Keratinocyte (primary cell): ENCODE results near the gene SS18L1. TPM values are rescaled to one million over a fixed set of nuclear protein-coding genes. Genes with fewer than 3 reads are reported as not detected.

Source experiments
- DNase-seq: peaks from one replicate; pipeline ENCODE4 v3.0.0-alpha.2; 2011; ENCODE audit warnings: low read depth, missing footprints, low spot score
- FAIRE-seq: peaks from 2 replicates; lab custom pipeline; 2011; peaks lifted over from hg19 to GRCh38; lab: Jason Lieb, UNC
- H2AFZ ChIP-seq: 2 replicates; pipeline ENCODE4 v1.6.0; 2012; ENCODE audit warnings: low read length, control low read depth, inconsistent platforms; ENCODE audit not compliant: control insufficient read depth
- H3K27ac ChIP-seq: 2 replicates; pipeline ENCODE4 v1.5.1; 2011; ENCODE audit warnings: low read length; ENCODE audit not compliant: control insufficient read depth, insufficient read depth
- H3K27me3 ChIP-seq: 3 replicates; pipeline ENCODE4 v1.6.0; 2011; ENCODE audit warnings: low read length; ENCODE audit not compliant: control insufficient read depth, insufficient read depth; ENCODE audit errors: extremely low read depth
- H3K36me3 ChIP-seq, 2 experiments: 2 replicates in 1 of 2; 3 replicates in 1 of 2; pipeline ENCODE4 v1.5.1; 2011; ENCODE audit warnings: low read length in 2 of 2, mild to moderate bottlenecking in 1 of 2; ENCODE audit not compliant: control insufficient read depth in 2 of 2, insufficient read depth in 2 of 2; ENCODE audit errors: extremely low read depth in 1 of 2
- H3K4me1 ChIP-seq: 3 replicates; pipeline ENCODE4 v1.5.1; 2011; ENCODE audit warnings: low read length; ENCODE audit not compliant: control insufficient read depth, insufficient read depth; ENCODE audit errors: extremely low read depth
- H3K4me2 ChIP-seq: 3 replicates; pipeline ENCODE4 v1.6.0; 2011; ENCODE audit warnings: low read depth, low read length; ENCODE audit not compliant: control insufficient read depth, insufficient read depth; ENCODE audit errors: extremely low read depth
- H3K4me3 ChIP-seq, 3 experiments: fragments of 200-600 bp in 1 of 3; sonication (generic) in 1 of 3; 2 replicates in 2 of 3; 3 replicates in 1 of 3; pipeline ENCODE4 v1.5.1; 2011 to 2016; ENCODE audit warnings: low read length in 3 of 3, mild to moderate bottlenecking in 3 of 3, control low read depth in 2 of 3, inconsistent platforms in 1 of 3, low read depth in 1 of 3, mixed read lengths in 1 of 3, mixed run types in 1 of 3, moderate library complexity in 1 of 3; ENCODE audit not compliant: control insufficient read depth in 2 of 3, insufficient read depth in 2 of 3; ENCODE audit errors: extremely low read depth in 1 of 3
- H3K79me2 ChIP-seq: 2 replicates; pipeline ENCODE4 v1.6.0; 2012; ENCODE audit warnings: low read length; ENCODE audit not compliant: control insufficient read depth, insufficient read depth
- H3K9ac ChIP-seq: 3 replicates; pipeline ENCODE4 v1.6.0; 2011; ENCODE audit warnings: low read length; ENCODE audit not compliant: control insufficient read depth, insufficient read depth; ENCODE audit errors: extremely low read depth
- H3K9me1 ChIP-seq: 3 replicates; pipeline ENCODE4 v1.6.0; 2011; ENCODE audit warnings: low read length; ENCODE audit not compliant: control insufficient read depth, insufficient read depth; ENCODE audit errors: extremely low read depth
- H3K9me3 ChIP-seq: 2 replicates; pipeline ENCODE4 v1.5.1; 2012; ENCODE audit warnings: low read depth, low read length; ENCODE audit not compliant: control insufficient read depth
- H4K20me1 ChIP-seq: 3 replicates; pipeline ENCODE4 v1.6.0; 2011; ENCODE audit warnings: low read length; ENCODE audit not compliant: control insufficient read depth, insufficient read depth; ENCODE audit errors: extremely low read depth
- EZH2 ChIP-seq: IDR thresholded peaks from one replicate; pipeline ENCODE4 v1.6.1; 2012; ENCODE audit warnings: inconsistent platforms, mild to moderate bottlenecking, low read length, moderate library complexity
- dilution Hi-C: fragments of 300-500 bp; cut with MboI; formaldehyde crosslinking; loops from one replicate; pipeline ENCODE4 v1.7.0; 2020; ENCODE audit warnings: low sequenced_read_pairs; ENCODE audit not compliant: extremely low pct_ligation_motif_present
- polyA plus RNA-seq, 5 experiments: library from polyadenylated mRNA; depleted of rRNA in 3 of 5; stranded (reverse) in 3 of 5; stranded (forward) in 1 of 5; unstranded in 1 of 5; fragments of >200 nt; gene quantifications; 1 replicate in 1 of 5; 2 replicates in 3 of 5; 3 replicates in 1 of 5; pipeline versions ENCODE4 v1.2.1 to v1.2.3, GENCODE V29; 2011 to 2012; ENCODE audit warnings: missing spikeins in 2 of 5, low read depth in 1 of 5, low replicate concordance in 1 of 5
- TF ChIP-seq, protein P1 (sequence below), 3 experiments: IDR thresholded peaks in 1 of 3; conservative IDR thresholded peaks in 1 of 3; optimal IDR thresholded peaks in 1 of 3; 2 replicates in 2 of 3; 3 replicates in 1 of 3; pipeline versions ENCODE3 to v1.5.1; 2011; ENCODE audit warnings: low read length in 3 of 3, mild to moderate bottlenecking in 3 of 3, moderate library complexity in 2 of 3, control low read depth in 1 of 3, inconsistent platforms in 1 of 3; ENCODE audit not compliant: insufficient read depth in 2 of 3; ENCODE audit errors: extremely low read depth in 1 of 3

Gene SS18L1
- polyA plus RNA-seq, 1 donor (not counting 4 experiments of a cell fraction or from before 2014, with no cell fraction given): 9.4 TPM

DNA sequence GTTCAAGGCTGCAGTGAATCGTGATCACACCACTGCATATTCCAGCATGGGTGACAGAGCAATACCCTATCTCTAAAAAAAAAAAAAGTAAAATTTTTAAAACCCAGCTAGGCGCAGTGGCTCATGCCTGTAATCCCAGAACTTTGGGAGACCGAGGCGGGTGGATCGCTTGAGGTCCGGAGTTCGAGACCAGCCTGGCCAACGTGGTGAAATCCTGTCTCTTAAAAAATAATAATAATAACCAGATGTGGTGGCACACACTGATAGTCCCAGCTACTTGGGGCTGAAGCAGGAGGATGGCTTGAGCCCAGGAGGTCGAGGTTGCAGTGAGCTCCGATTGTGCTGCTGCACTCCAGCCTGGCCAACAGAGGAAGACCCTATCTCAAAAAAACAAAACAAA, 52.7 kb downstream of the SS18L1 start:
- dilution Hi-C loops: no loop called here
- Histone ChIP-seq H3K36me3 (peaks cover 35 to 43% of the 10 kb centered on the region in 2 experiments), H3K27ac (no peak overlapping the region), H2AFZ (no peak overlapping the region), H3K9me1 (no peaks in the 10 kb centered on the region), H4K20me1 (no peaks in the 10 kb centered on the region), H3K9me3 (no peaks in the 10 kb centered on the region), H3K4me3 (no peak overlapping the region), H3K9ac (no peak overlapping the region), H3K79me2 (peaks cover 20% of the 10 kb centered on the region), H3K4me1 (no peaks in the 10 kb centered on the region), H3K4me2 (no peak overlapping the region), H3K27me3 (no peaks in the 10 kb centered on the region)
- DNase-seq: no peak
- no peak for FAIRE-seq
- TF ChIP-seq, protein P1, sequence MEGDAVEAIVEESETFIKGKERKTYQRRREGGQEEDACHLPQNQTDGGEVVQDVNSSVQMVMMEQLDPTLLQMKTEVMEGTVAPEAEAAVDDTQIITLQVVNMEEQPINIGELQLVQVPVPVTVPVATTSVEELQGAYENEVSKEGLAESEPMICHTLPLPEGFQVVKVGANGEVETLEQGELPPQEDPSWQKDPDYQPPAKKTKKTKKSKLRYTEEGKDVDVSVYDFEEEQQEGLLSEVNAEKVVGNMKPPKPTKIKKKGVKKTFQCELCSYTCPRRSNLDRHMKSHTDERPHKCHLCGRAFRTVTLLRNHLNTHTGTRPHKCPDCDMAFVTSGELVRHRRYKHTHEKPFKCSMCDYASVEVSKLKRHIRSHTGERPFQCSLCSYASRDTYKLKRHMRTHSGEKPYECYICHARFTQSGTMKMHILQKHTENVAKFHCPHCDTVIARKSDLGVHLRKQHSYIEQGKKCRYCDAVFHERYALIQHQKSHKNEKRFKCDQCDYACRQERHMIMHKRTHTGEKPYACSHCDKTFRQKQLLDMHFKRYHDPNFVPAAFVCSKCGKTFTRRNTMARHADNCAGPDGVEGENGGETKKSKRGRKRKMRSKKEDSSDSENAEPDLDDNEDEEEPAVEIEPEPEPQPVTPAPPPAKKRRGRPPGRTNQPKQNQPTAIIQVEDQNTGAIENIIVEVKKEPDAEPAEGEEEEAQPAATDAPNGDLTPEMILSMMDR (optimal IDR thresholded peaks at IDR 0.05 in 1 of 3, IDR thresholded peaks at IDR 0.05 in 1 of 3, conservative IDR thresholded peaks at IDR 0.05 in 1 of 3; ENCODE audit: extremely low read depth in 1 of 3, insufficient read depth in 2 of 3, low read length in 3 of 3): no peak
- TF ChIP-seq EZH2: no peak

DNA sequence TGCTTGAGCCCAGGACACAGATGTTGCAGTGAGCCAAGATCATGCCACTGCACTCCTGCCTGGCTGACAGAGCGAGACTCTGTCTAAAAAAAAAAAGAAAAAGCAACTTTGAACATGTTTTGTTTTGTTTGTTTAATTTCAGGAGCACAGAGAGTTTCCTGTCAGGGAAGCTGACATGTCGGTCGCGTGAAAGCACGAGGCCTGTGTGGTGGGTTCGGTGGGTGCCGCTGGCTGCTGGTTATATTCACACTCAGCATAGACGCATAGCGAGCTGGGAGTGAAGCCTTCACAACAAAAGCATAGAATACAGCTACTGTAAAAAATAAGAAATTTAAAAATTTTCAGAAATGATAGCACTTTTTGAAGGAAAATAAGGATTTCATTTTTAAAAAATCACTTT, 53.7 kb downstream of the SS18L1 start:
- Histone ChIP-seq H3K36me3 (peaks cover 41 to 42% of the 10 kb centered on the region in 2 experiments), H4K20me1 (no peaks in the 10 kb centered on the region), H3K27me3 (no peaks in the 10 kb centered on the region), H3K79me2 (peaks cover 10% of the 10 kb centered on the region), H3K4me2 (no peak overlapping the region), H3K4me3 (no peak overlapping the region), H2AFZ (no peak overlapping the region), H3K4me1 (no peaks in the 10 kb centered on the region), H3K9me1 (no peaks in the 10 kb centered on the region), H3K9me3 (no peaks in the 10 kb centered on the region), H3K9ac (no peak overlapping the region), H3K27ac (no peak overlapping the region)
- no peak for DNase-seq
- TF ChIP-seq, protein P1 (optimal IDR thresholded peaks at IDR 0.05 in 1 of 3, IDR thresholded peaks at IDR 0.05 in 1 of 3, conservative IDR thresholded peaks at IDR 0.05 in 1 of 3; ENCODE audit: extremely low read depth in 1 of 3, insufficient read depth in 2 of 3, low read length in 3 of 3): no peak
- TF ChIP-seq EZH2: no peak
- no peak for FAIRE-seq
- dilution Hi-C loops: no loop called here
